Natural killer cell (primary cell): ENCODE data around the gene AOAH. TPM values are rescaled to one million over a fixed set of nuclear protein-coding genes. Genes with fewer than 3 reads are reported as not detected.

Experiments used
- ATAC-seq, 3 donors: fragments of 150-1000 bp in 2 of 3; fragments of 200-7000 bp in 1 of 3; cut with Tn5 transposase; 1 replicate in 1 of 3; 2 replicates in 2 of 3; pipeline ENCODE4 v1.10.0; 2021; ENCODE audit warnings: mild to moderate bottlenecking in 2 of 3, moderate library complexity in 2 of 3
- DNase-seq, 2 donors: peaks; one replicate each; pipeline versions ENCODE4 v3.0.0 to v3.0.0-alpha.2; 2013 to 2021; ENCODE audit warnings: mixed read lengths in 1 of 2
- H3K27ac ChIP-seq: one replicate; pipeline ENCODE4 v1.5.1; 2013; ENCODE audit warnings: mild to moderate bottlenecking, low read length
- H3K27me3 ChIP-seq: one replicate; pipeline ENCODE4 v1.6.1; 2013; ENCODE audit warnings: low read length; ENCODE audit not compliant: control insufficient read depth, insufficient read depth
- H3K36me3 ChIP-seq: one replicate; pipeline ENCODE4 v1.6.1; 2013; ENCODE audit warnings: low read length; ENCODE audit not compliant: control insufficient read depth, insufficient read depth
- H3K4me1 ChIP-seq: one replicate; pipeline ENCODE4 v1.6.1; 2013; ENCODE audit warnings: low read length; ENCODE audit not compliant: control insufficient read depth, insufficient read depth
- H3K4me3 ChIP-seq: one replicate; pipeline ENCODE4 v1.5.1; 2013; ENCODE audit warnings: low read length
- H3K9me3 ChIP-seq: one replicate; pipeline ENCODE4 v1.6.1; 2013; ENCODE audit warnings: low read length; ENCODE audit not compliant: control insufficient read depth, insufficient read depth
- H3K27ac Mint-ChIP-seq, 2 donors: one replicate each; pipeline ENCODE4 v1.8.0; 2022; ENCODE audit warnings: mild to moderate bottlenecking in 2 of 2, mixed read lengths in 2 of 2, moderate library complexity in 1 of 2
- H3K27me3 Mint-ChIP-seq, 2 donors: one replicate each; pipeline ENCODE4 v1.8.0; 2022; ENCODE audit warnings: low read depth in 2 of 2, mixed read lengths in 2 of 2
- H3K36me3 Mint-ChIP-seq: one replicate; pipeline ENCODE4 v1.8.0; 2022; ENCODE audit warnings: mixed read lengths
- H3K4me1 Mint-ChIP-seq, 2 donors: one replicate each; pipeline ENCODE4 v1.8.0; 2022; ENCODE audit warnings: mixed read lengths in 2 of 2
- H3K4me3 Mint-ChIP-seq: one replicate; pipeline ENCODE4 v1.8.0; 2022; ENCODE audit warnings: mild to moderate bottlenecking, moderate library complexity, mixed read lengths
- H3K9me3 Mint-ChIP-seq, 2 donors: one replicate each; pipeline ENCODE4 v1.8.0; 2022; ENCODE audit warnings: mixed read lengths in 2 of 2
- CTCF ChIP-seq: fragments of 200-600 bp; IDR thresholded peaks from one replicate; pipeline ENCODE4 v1.8.0; 2022; ENCODE audit warnings: antibody characterized with exemption
- WGBS: methylation state at CpG from one replicate; pipeline ENCODE4 v1.1.7; 2013; ENCODE audit warnings: missing lambda C conversion rate; ENCODE audit not compliant: insufficient coverage; 5-methylcytosine and 5-hydroxymethylcytosine counted together
- intact Hi-C: fragments of 100-400 bp; cut with micrococcal nuclease; formaldehyde crosslinking; loops from one replicate; pipeline ENCODE4 v1.14.2; 2022
- total RNA-seq, 4 donors: library from RNA; stranded (reverse); fragments of 120-200 nt in 1 of 4; gene quantifications; one replicate each; pipeline versions ENCODE4 v1.2.3 to v1.2.4, GENCODE V29; 2013 to 2022

Gene AOAH
- total RNA-seq, 3 donors from 2014 or later (not counting 1 experiment from before 2014, with no cell fraction given) = 263 to 403 (median 312) TPM

GRCh38 chr7:36638586-36639263 lies 85.6 kb downstream of the AOAH start:
- peak overlapping the region; percentile 62 for H3K27ac ChIP-seq
- no peaks in the 10 kb centered on the region for H3K27me3 Mint-ChIP-seq
- H3K4me1 ChIP-seq = peaks cover 50% of the 10 kb centered on the region
- peaks cover 40% of the 10 kb centered on the region for H3K36me3 Mint-ChIP-seq
- ATAC-seq (peak in 1 of 3 donors; percentile 11), DNase-seq (peak in 1 of 2 donors; percentile 33)
- H3K4me3 ChIP-seq = no peak overlapping the region
- 82% methylated on average over 3 of the region's 3 CpGs for WGBS
- H3K4me3 Mint-ChIP-seq = peak overlapping the region; percentile 76
- H3K27ac Mint-ChIP-seq = peak overlapping the region; percentile 96 to 99
- intact Hi-C loops = no loop called here
- peaks cover 48% of the 10 kb centered on the region for H3K36me3 ChIP-seq
- TF ChIP-seq CTCF = no peak
- no peaks in the 10 kb centered on the region for H3K9me3 ChIP-seq
- no peaks in the 10 kb centered on the region for H3K27me3 ChIP-seq
- no peaks in the 10 kb centered on the region for H3K9me3 Mint-ChIP-seq
- peaks cover 78 to 91% of the 10 kb centered on the region in 2 donors for H3K4me1 Mint-ChIP-seq

- Mint-ChIP-seq H3K9me3 (no peaks in the 10 kb centered on the region), H3K4me3 (peak overlapping the region; percentile 76), H3K36me3 (peaks cover 34% of the 10 kb centered on the region), H3K27ac (peak overlapping the region; percentile 96 to 99), H3K4me1 (peaks cover 78 to 86% of the 10 kb centered on the region in 2 donors), H3K27me3 (no peaks in the 10 kb centered on the region)
- 97% methylated on average over 5 of the region's 5 CpGs for WGBS
- Histone ChIP-seq H3K4me1 (peaks cover 50% of the 10 kb centered on the region), H3K27ac (peak overlapping the region; percentile 62), H3K4me3 (no peak overlapping the region), H3K36me3 (peaks cover 52% of the 10 kb centered on the region), H3K27me3 (no peaks in the 10 kb centered on the region), H3K9me3 (no peaks in the 10 kb centered on the region)
- TF ChIP-seq CTCF = no peak
- DNase-seq = peak in 1 of 2 donors; percentile 38
- intact Hi-C loops = no loop called here
- peak in 2 of 3 donors; percentile 44 to 47 for ATAC-seq
Observed at GRCh38 chr7:36638140-36638539, 86.2 kb downstream of the AOAH start.

GRCh38 chr7:36637417-36637816 lies 86.9 kb downstream of the AOAH start:
- peak in 1 of 2 donors; percentile 38 for DNase-seq
- H3K36me3 ChIP-seq = peaks cover 59% of the 10 kb centered on the region
- H3K36me3 Mint-ChIP-seq = peaks cover 34% of the 10 kb centered on the region
- 73% methylated on average over 4 of the region's 4 CpGs for WGBS
- peak overlapping the region; percentile 96 to 99 for H3K27ac Mint-ChIP-seq
- peaks cover 76 to 83% of the 10 kb centered on the region in 2 donors for H3K4me1 Mint-ChIP-seq
- peaks cover 48% of the 10 kb centered on the region for H3K4me1 ChIP-seq
- intact Hi-C loops = no loop called here
- TF ChIP-seq CTCF = no peak
- no peaks in the 10 kb centered on the region for H3K9me3 Mint-ChIP-seq
- H3K4me3 ChIP-seq = no peak overlapping the region
- no peaks in the 10 kb centered on the region for H3K27me3 Mint-ChIP-seq
- no peaks in the 10 kb centered on the region for H3K27me3 ChIP-seq
- no peaks in the 10 kb centered on the region for H3K9me3 ChIP-seq
- no peak for ATAC-seq
- no peak overlapping the region for H3K4me3 Mint-ChIP-seq
- H3K27ac ChIP-seq = peak overlapping the region; percentile 20

GRCh38 chr7:36636126-36636525 lies 88.2 kb downstream of the AOAH start:
- Mint-ChIP-seq H3K4me1 (peaks cover 71 to 76% of the 10 kb centered on the region in 2 donors), H3K36me3 (peaks cover 38% of the 10 kb centered on the region), H3K4me3 (no peak overlapping the region), H3K9me3 (no peaks in the 10 kb centered on the region), H3K27me3 (no peaks in the 10 kb centered on the region), H3K27ac (peak overlapping the region; percentile 96 to 99)
- 94% methylated on average over 4 of the region's 5 CpGs for WGBS
- ATAC-seq (no peak), DNase-seq (no peak)
- no peaks in the 10 kb centered on the region for H3K9me3 ChIP-seq
- H3K27ac ChIP-seq = no peak overlapping the region
- peaks cover 71% of the 10 kb centered on the region for H3K36me3 ChIP-seq
- H3K4me3 ChIP-seq = no peak overlapping the region
- H3K27me3 ChIP-seq = no peaks in the 10 kb centered on the region
- H3K4me1 ChIP-seq = peaks cover 39% of the 10 kb centered on the region
- intact Hi-C loops = no loop called here
- no peak for TF ChIP-seq CTCF
